ENCODE results near the gene CDC42BPB.

CDC42BPB gene, protein sequence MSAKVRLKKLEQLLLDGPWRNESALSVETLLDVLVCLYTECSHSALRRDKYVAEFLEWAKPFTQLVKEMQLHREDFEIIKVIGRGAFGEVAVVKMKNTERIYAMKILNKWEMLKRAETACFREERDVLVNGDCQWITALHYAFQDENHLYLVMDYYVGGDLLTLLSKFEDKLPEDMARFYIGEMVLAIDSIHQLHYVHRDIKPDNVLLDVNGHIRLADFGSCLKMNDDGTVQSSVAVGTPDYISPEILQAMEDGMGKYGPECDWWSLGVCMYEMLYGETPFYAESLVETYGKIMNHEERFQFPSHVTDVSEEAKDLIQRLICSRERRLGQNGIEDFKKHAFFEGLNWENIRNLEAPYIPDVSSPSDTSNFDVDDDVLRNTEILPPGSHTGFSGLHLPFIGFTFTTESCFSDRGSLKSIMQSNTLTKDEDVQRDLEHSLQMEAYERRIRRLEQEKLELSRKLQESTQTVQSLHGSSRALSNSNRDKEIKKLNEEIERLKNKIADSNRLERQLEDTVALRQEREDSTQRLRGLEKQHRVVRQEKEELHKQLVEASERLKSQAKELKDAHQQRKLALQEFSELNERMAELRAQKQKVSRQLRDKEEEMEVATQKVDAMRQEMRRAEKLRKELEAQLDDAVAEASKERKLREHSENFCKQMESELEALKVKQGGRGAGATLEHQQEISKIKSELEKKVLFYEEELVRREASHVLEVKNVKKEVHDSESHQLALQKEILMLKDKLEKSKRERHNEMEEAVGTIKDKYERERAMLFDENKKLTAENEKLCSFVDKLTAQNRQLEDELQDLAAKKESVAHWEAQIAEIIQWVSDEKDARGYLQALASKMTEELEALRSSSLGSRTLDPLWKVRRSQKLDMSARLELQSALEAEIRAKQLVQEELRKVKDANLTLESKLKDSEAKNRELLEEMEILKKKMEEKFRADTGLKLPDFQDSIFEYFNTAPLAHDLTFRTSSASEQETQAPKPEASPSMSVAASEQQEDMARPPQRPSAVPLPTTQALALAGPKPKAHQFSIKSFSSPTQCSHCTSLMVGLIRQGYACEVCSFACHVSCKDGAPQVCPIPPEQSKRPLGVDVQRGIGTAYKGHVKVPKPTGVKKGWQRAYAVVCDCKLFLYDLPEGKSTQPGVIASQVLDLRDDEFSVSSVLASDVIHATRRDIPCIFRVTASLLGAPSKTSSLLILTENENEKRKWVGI (N-terminal part only)

DNA sequence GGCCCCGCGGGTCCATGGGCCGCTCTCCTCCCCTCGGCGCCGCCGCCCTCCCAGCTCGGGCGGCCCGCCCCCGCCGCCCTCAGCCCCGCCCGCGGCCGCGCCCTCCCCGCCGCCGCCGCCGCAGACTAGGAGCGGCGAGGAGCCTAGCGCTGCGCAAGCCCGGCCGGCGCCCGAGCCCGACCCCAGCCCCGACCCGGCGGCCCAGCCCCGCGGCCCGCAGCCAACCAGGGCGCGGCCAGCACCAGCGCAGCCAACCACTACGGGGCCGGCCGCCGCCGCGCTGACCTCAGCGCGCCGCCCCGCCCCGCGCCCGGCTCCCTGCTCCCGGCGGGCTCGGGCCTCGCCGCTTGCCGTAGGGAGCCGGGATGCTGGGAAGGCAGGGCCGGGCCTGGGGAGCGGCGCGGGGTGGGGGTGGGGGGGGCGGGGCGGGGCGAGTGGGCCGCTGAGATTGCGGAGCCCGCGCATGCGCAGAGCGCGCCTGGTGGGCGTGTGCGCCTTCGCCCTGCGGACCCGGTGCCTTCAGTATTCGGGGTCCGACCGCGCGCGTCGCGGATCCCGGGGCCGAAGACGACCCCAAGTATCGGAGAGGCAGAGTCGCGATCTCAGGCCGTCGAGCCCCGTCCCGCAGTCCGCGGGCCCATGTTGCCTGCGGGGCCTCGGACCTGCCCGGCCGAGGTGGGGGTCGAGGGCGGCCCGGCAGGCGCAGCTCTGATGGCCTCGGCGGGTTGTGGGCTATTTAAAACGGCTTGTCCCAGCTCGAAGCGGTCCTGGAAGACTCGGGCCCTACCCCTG, at the start of gene CDC42BPB:
TSS of gene CDC42BPB (minus strand) at position 178 of the 792 bp plus-strand sequence. CDS start 376 bp downstream, outside the sequence.
- DNase-seq, result no peak

DNA sequence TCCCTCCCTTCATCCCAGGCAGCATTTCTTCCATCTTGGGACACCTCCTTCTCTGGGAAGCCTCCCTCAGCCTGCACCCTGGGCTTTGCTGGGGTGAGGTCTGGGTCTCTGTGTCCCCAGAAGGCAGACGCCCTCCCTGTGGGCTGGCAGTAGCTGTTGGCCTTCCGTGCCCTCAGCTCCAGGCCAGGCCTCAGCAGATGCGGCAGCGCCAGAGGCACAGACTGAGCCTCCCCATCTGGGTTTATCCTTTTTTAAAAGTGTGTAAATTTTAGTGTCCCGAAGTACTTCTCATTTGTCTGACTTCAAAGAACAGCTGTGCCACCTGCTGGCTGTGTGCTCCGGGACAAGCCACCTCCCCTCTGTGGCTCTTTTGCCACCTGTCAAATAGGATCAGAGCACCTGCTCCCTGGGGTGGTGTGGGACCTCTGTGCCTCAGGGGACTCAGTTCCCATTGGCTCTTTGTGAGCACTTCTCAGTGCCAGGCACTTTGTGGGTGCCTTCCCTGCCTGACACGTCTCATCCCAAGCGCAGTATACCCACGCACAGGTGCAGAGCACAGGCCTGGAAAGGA, 48.3 kb upstream of the CDC42BPB start:
- no peak for DNase-seq

DNA sequence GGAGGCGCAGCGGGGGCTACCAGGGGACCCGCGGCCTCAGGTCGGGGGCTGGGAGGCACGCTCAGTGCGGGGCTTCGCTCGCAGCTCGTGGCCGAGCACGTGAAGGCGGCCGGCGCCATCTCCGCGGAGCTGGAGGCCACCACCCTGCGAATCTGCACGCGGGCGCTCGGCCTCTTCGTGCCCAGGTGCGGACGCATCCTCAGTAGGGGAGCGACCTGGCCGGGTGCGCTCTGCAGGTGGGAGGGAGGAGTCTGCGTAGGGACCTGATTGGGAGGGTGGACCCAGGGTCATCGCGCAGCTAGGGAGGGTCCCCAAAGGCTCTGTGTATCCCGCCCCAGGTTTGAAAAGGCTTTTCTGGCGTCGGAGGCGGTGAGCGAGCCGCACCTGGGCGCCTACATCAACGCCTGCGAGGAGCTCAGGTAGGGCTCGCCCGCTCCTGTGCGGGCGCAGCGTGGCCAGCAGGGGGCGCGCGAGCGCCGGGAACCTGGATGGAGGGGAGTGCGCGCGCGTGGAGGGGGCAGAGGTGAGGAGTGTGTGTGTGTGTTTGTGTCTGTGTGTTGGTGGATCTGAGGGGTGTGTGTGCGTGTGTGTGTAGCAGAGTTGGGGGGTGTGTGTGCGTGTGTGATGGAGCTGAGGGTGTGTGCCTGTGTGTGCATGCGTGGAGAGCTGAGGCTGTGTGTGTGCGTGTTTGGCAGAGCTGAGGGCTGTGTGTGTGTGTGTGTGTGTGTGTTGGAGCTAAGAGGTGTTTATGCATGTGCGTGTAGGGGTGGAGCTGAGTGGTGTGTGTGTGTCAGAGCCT, 47.5 kb upstream of the CDC42BPB start:
- no peak for DNase-seq

DNA sequence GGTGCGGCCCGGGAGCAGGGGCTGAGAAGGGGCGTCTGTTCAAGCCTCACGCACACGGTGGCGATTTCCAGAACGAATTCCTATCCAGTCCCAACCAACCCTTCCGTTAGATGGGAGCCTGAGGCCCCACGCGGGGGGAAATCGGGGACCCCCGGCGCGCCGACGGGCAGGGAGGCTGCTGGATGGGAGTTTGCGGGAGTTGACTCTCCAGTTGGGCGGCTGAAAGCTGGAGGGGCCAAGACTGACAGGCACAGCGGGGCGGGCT, 47.0 kb upstream of the CDC42BPB start:
- no peak for DNase-seq

DNA sequence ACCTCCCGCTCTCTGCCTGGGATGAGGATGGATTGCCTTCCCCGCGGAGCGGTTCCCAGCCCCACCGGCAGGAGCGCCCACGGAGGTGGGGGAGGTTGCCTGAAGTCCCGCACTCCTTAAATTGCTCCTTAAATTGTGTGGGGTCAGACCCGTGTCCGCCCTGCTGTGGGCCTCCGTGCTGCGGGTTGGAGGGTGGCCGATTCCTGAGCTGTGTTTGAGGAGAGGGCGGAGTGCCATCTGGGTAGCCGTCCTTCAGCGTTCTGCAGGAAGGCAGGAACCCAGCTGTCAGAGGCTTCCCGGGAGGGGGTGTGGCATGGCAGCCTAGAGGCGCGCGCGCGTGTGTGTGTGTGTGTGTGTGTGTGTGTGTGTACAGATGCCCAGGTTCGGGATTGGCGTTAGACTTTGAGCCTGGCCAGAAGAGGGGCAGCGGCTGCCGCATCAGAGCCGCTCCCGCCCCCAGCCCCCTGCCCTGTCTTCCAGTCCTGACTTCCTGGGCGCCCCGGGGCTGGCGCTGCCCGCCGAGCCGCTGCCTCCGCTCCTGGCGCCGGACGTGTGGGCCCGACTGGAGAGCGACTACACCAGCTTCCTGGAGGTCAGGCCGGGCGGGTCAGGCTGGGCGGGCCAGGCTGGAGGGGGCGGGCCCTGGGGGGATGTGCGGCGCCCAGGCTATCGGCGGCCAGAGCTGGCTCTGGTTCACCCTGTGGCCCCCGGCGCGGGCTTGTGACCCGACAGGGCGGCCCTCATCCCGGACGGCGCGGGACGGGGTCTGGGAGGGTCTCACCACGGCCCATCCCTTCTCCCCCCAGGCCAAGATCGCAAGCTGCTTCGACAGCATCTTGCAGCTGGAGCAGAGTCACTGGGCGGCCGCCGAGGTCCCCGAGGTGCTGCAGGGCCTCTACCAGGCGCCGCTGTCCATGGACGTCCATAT, 46.4 kb upstream of the CDC42BPB start:
- no peak for DNase-seq

DNA sequence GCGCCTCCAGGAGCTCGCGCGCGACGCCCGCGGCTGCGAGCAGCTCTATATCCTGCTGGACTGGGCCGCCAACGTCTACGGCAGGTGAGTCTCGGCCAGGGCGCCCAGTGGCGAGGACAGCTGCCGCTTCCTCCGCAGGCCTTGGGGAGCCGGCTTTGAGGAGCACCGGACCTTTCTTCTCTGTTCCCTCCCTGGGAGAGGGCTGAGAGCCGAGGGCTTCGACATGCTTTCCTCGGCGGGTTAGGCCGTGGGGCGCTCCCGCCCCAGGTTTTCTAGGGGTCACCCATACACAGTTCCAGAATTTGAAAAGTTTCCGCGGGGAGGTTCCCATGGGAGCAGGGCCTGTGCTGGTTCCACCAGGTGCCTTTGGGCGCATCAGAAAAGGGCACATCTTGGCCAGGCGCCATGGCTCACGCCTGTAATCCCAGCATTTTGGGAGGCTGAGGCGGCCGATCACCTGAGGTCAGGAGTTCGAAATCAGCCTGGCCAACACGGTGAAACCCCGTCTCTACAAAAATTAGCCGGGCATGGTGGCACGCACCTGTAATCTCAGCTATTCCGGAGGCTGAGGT, 45.4 kb upstream of the CDC42BPB start:
- no peak for DNase-seq

DNA sequence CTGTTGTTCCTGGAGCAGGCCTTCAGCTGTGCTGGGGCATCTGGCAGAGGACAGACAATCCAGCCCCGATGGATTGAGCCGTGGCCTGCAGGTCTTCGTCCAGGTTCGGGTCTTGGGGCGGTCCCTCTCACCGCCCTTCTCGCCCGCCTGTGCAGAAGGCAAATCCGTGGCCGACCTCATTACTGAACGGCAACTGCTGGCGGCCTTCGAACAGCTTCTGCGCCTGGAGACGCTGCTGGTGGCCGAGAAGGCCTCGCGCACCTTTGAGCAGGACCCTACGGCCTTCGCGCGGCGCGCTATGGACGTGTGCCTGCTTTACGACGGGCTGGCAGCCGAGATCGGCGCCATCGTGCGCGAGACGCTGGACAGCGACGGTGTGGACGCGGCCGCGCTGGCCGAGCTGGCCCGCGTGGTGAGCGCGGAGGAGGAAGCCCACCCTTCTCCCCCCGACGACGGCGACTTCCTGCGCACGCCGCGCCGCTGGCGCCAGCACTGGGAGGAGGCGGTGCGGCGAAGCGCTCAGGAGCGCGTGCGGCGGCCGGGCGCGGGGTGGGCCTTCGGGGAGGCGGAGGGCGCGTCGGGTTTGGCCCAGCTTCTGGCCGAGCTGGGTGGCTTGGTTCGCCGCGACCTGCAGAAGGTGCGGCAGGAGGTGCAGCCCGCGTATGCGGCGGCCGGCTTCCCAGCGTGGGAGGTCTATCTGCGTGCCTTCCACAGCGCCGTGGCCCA, 44.8 kb upstream of the CDC42BPB start:
- DNase-seq, result no peak

DNA sequence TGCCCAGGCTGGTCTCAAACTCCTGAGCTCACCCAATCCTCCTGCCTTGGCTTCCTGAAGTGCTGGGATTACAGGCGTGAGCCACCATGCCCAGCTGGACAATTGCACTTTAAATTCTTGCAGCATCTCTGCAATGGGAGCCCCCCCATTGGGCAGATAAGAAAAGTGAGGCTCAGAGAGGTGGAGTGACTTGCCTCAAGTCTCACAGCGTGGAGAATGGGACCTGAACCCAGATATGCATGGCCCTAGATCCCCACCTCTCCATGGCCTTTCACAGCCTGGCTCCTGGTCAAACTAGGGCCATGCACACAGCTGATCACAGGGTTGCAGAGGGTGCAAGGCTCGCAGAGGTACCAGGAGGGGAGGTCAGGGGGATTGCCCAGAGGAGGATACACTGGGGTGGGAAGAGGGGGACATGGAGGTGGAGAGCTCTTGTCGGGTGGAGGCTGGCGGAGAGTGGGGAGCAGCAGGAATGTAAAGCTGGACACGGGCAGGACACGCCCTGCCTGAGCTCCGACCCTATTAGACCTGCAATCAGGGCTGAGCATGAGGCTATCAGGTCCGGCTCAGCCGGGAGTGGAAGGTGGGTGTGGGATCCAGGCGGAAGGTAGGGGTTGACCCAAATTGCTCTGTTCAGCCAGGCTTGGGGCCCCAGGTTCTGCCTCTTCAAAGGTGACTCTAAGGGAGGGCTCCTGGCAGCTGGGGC, 44.1 kb upstream of the CDC42BPB start:
- no peak for DNase-seq

DNA sequence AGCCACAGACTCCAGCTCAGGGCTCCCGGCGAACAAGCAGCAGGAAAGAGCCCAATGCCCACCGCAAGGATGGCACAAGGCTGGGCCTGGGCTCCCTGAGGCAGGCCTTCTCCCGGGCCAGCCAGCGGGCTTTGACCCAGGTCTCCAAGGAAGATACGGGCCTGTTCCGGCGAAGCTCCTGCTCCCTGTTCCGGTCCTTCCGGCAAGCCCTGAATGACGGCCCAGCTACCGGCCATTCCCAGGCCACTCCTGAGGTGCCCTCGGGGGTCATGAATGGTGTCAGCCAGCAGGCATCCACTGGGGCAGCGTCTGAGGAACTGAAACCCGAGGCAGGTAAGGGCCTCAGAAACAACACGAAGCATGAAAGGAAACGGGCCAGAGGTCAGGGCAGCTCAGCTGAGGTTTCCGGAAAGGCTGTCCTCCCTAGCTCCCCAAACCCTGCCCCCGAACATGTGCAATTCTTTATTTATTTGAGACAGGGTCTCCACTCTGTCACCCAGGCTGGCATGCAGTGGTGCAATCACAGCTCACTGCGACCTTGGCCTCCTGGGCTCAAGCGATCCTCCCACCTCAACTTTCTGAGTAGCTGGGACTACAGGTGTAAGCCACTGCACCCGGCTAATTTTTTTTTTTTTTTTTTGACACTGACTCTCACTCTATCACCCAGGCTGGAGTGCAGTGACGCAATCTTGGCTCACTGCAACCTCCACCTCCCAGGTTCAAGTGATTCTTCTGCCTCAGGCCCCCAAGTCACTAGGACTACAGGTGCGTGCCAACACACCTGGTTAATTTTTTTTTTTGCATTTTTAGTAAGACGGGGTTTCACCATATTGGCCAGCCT, 43.2 kb upstream of the CDC42BPB start:
- DNase-seq, result no peak

DNA sequence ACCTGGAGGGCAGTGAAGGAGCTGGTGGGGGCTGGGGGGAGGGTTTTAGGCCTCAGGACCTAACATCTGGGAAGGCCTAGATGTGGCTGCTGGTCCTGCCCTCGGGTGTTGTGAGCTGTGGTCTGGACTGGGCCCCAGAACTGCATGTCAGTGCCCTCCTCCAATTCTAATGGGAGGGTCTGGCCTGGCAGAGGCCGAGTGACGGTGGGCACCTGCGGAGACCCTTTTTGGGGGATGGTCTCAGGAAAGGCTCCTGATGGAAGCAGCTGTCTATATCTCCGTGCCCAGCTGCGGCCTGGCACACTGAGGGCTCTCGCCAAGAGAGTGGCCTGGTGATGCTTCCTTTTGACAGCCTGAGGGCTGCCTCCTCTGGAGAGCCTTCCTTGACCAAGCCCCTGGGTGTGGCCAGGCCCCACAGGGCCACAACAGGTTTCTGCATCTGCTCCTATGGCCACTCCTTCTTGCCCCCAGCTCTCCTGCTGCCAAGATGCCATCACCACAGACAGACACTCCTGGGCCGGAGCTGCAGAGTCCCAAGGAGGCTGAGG, 42.5 kb upstream of the CDC42BPB start:
- DNase-seq, result no peak

DNA sequence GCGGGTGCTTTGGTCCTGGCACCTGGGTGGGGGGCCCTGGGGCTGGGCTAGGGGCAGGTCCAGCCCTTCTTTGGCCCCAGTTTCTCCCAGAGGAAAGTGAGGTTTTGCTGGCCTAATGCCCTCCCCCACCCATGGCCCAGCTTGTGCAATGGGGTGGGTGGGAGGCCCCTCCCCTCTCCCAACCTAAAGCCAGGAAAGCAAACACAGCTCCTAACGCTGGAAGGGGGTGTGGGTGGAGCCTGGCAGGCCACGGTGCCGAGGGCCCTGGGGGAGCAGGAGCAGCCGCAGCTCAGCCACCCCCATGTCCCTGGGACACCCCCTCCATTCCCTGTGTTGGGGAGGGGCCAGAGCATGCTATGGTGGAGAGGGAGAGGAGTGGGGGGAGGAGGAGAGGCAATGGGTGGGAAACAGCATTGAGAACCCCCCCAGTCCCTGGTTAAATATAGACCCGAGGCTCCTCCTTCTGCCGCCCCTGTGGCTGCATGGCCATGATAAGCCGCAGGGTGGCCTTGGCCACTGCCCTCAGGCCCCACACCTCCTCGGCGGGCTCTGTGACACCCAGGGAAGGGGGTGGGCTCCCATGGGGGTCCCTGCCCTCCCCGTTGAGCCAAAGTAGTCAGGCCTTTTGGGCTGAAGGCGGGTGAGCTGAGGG, 41.9 kb upstream of the CDC42BPB start:
- DNase-seq, result no peak

DNA sequence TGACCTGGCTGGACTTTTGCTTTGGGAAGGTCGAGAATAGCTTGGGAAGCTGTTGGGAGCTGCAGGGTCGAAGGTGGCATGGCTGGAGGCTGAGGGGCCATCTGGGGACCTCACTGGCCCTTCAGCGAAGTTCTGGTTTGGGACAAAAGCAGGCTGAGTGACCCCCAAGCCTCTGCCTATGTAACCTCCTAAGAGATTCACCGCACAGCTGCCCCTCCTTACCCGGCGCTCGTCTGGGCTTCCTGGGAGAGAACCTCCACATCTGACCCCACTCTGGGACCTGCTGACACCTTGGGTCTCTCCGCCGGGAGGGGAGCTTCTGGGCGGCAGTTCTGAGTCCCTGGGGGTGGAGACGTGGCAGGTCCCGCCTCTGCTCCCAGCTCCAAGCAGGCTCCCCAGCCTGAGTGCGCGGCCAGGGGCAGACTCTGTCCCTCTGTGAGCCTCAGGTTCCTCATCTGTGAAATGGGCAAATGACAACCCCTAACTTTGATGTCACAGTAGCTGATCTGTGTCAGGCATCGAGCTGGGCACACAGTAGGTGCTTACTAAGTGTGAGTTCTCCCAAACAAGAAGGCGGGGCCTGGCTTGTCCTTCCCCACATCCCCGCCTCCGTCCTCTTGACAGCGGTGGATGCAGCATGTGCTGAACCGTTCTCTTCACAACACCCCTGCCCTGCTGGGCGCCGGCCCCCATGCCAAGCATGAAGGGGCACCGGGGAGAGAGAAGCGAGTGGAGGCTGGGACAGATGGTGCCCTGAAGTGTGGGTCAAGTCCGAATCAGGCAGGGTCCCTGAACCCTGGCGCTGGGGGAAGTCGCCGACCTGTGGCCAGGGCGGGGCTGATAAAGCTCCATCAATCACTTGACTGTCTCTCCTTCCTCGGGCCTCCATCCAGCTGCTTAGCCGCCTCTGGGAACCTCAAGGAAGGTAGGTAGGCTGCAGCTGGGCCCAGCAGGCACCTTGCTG, 40.9 kb upstream of the CDC42BPB start:
- DNase-seq, result no peak

DNA sequence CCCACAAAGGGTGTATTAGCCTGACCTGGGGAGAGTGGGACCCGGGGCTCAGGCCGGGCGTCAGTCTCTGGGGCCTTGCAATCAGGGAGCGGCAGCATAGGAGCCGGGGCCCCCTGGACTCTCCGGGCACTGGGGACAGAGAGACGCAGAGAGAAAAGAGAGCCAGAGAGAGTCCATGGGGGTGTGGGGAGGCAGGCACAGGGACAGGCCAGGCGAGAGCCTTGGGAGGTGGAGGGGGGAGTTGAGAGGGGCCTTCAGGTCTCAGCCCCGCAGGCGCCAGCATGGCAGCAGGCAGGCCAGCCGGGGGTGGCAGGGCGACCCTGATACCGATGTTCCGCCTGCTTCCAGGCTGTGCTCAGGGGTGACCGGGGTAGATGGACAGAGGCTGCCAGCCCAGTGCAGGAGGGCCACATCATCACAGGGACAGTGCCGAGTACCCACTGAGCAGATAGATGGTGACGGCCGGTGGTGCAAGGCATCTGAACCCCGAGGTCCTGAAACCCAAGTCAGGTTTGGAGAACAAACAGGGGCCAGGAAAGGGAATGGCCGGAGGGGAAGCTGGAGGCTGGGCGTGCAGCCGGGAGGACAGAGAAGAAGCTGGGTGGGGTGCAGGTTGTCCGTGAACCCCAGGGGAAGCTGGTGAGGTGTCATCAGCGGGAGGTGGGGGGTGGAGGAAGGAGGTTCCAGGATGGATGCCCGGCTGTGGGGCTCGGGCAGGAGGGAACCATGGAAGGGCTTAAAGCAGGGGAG, 40.1 kb upstream of the CDC42BPB start:
- DNase-seq, result no peak

DNA sequence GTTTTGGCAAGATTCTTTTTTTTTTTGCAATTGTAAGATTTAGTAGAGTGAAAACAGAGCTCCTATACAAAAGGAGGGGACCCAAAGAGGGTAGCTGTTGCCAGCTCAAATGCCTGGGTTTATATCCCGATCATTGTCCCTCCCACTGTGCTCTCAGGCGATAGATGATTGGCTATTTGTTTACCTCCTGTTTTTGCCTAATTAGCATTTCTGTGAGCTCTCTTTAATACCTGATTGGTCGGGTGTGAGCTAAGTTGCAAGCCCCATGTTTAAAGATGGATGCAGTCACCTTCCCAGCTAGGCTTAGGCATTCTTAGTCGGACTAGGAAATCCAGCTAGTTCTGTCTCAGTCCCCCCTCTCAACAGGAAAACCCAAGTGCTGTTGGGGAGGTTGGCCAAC, 39.0 kb upstream of the CDC42BPB start:
- no peak for DNase-seq
